Ramos (cell line): ENCODE measurements around the gene CCDC148.
"Not testable (repeated sequence)": the region's sequence is repeated elsewhere in the genome, so short reads cannot be mapped to it uniquely, and the experiment has no call there.

Source experiments
- in situ Hi-C: fragments of 300-500 bp; cut with MboI; formaldehyde crosslinking; loops from one replicate; pipeline ENCODE4 v1.14.3; 2022; ENCODE audit warnings: low sequenced_read_pairs; ENCODE audit not compliant: unreplicated experiment

Gene CCDC148

GRCh38 chr2:158484892-158485556, 28.5 kb upstream of the CCDC148 start:
- in situ Hi-C loops: no loop called here

DNA sequence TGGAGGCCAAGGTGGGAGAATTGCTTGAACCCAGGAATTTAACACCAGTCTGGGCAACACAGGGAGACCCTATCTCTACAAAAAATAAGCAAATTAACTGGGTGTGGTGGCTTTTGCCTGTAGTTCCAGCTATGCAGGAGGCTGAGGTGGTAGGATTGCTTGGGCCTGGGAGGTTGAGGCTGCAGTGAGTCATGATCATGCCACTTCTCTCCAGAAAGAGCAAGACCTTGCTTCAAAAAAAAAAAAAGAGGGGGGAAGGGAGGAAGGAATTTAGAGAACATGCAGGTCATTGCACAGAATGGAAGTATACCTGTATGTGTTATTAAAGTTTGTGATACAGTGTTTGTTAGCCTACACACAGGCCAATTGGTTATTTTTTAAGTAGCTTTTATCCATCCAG, 26.0 kb upstream of the CCDC148 start:
- in situ Hi-C loops: no loop called here

DNA sequence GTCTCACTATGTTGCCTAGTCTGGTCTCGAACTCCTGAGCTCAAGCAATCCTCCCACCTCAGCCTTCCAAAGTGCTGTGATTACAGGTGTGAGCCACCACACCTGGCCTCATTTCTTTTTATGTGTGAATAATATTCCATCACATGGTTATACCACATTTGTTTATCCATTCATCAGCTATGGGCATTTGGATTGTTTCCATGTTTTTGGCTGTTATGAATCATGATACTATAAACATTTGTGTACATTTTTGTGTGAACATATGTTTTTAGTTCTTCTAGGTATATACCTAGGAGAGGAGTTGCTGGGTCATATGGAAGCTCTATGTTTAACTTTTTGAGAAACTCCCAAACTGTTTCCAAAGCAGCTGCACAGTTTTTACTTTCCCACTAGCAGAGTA, 24.6 kb upstream of the CCDC148 start:
- in situ Hi-C loops: no loop called here

DNA sequence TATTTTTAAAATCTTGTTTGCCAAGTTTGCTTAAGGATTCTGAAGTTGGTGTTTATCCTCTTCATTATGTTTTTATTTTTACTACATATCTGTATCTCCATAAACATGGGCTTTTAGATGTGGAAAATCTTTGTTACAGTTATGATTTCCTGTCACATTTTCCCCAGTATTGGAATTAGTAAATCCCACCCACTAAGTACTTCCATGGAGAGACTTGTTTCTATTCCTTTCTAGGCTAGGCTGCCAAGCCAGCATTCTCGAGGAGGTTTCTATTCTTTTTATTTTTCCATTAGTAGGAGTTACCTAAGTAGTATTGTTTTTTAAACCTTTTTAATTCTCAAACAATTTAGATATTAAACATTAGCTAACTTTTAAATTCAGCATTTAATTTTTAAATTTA, 22.3 kb upstream of the CCDC148 start:
- in situ Hi-C loops: no loop called here

DNA sequence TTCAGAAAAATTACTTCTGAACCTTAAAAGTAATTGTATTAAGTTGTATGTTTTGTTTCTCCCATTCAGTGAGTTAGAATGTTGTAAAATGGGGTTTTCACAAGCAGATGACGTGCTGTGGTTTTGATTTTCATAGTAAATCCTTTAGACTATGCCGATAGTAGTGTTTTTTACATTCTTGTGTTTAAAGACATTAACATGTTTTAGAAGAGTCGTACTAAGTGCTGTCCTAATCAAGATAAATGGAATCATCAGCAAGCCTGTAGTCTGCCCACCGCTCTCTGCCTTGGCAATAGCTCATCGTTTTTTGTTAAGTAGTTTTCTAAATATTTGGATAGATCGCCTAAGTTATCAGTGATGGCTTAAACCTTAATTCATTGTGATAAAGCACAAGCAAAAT, 21.7 kb upstream of the CCDC148 start:
- in situ Hi-C loops: no loop called here

- in situ Hi-C loops: no loop called here
Measured at GRCh38 chr2:158477202-158477601, 20.6 kb upstream of the CCDC148 start.

DNA sequence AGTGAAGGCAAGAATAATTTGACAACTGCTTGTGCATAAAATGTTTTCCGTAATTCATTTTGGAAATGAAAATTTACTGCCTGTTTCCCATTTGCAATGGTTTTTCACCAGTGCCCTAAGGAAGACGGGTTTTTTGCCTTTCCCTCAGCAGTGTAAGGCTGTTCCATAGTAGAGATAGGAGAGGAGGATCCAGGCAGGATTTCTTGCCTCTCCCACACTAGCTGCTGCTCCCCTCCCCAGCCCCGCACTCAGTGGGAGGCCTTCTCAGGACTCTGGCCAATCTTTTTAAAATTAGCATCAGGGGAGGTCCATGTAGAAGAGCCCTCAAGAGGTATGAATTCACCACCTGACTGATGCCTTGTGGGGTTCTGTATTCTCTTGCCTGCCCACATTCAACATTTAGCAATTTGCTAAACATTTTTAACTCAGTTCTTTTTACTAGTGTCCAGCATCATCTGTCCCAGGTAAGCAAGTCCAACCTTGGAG, 18.0 kb upstream of the CCDC148 start:
- in situ Hi-C loops: not testable (repeated sequence)

GRCh38 chr2:158473719-158474392, 17.3 kb upstream of the CCDC148 start:
- in situ Hi-C loops: no loop called here

DNA sequence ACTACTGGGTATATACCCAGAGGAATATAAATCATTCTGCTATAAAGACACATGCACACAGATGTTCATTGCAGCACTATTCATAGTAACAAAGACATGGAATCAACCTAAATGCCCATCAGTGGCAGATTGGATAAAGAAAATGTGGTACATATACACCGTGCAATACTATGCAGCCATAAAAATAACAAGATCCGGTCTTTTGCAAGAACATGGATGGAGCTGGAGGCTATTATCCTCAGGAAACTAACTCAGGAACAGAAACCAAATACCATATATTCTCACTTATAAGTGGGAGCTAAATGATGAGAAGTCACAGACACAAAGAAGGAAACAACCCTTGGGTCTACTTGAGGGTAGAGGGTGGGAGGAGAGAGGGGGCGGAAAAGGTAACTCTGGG, 16.7 kb upstream of the CCDC148 start:
- in situ Hi-C loops: not testable (repeated sequence)

DNA sequence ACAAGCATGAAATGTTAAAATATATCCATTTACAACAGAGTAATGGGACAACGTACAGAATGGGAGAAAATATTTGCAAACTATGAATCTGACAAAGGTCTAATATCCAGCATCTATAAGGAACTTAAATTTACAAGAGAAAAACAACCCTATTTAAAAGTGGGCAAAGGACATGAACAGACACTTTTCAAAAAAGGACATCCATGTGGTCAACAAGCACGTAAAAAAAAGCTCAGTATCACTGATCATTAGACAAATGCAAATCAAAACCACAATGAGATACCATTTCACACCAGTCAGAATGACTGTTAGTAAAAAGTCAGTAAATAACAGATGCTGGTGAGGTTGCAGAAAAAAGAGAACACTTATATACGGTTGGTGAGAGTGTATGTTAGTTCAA, 16.3 kb upstream of the CCDC148 start:
- in situ Hi-C loops: not testable (repeated sequence)

DNA sequence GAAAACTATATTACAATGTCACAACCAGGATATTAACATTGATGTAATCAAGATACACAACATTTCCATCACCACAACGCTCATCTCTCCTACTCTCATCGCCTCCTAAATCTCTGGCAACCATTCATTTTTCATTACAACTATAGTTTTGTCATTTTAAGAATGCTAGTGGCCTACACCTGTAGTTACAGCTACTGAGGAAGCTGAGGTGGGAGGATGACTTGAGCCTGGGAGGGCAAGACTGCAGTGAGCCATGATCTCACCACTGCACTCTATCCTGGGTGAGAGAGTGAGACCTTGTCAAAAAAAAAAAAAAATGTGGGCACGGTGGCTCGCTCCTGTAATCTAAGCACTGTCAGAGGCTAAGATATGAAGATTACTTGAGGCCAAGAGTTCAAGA, 10.7 kb upstream of the CCDC148 start:
- in situ Hi-C loops: no loop called here

DNA sequence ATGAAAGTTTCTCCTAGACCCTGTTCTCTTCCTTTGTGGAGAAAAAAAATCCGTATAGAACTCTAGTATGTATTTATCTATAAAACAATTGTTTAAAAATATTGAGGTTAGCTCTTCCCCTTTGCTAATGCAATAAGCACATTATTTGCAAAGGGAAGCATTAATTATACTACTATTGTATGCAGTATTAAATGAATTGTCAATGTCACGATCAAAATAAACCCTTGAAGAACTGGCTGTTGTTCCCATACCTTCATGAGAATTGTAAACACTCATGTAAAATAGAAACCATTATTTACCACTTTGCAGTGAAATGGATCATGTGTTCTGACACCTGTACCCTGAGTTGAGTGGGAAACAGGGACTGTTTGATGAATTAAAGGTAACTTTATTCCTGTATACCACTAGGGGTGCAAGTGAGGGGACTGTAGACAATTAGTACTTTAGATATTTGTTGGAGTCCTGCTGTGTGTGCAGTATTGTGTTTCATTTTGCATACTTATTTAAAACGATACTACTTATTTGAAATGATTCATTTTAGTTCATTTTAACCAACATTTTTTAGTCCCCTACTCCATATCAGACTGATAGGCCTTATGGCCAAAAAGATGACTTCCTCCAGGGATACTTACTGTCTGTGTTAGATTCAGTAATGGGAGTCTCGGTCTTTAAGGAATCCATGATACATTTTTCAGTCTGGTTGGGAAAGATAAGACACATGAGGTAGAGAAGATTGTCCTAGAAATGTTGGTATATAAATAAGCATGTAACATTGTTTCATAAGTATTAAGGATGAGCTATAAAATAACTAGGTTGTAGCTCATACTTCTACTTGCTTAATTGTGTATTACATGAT, 8.1 kb upstream of the CCDC148 start:
- in situ Hi-C loops: no loop called here

DNA sequence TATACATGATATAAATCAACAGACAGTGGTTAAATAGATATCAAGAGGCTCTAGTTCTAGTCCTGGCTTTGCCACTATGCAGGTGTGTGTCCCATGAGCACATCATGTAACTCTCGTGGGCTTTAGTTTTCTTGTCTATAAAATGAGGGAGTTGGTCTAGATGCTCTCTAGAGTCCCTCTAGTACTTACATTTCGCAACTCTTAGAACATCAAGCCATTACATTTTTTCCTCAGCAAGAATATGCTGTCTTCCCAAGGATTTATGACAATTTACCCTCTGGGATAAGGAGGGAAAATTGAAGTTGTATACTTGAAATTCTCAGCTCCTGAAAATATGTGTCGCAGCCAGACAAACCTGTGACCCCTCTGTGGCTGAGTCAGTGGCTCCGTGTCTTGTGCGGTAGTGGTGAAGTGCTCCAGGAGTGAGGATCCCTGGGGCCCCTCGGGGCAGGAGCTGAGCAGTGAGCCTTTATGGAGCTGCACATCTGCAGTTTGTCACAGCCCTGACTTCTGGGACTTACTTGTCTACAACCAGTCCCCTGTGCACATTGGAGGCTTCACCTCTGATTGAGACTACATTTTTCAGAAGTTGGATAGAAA, 7.0 kb upstream of the CCDC148 start:
- in situ Hi-C loops: no loop called here

GRCh38 chr2:158460632-158461297, 4.2 kb upstream of the CCDC148 start:
- in situ Hi-C loops: no loop called here

DNA sequence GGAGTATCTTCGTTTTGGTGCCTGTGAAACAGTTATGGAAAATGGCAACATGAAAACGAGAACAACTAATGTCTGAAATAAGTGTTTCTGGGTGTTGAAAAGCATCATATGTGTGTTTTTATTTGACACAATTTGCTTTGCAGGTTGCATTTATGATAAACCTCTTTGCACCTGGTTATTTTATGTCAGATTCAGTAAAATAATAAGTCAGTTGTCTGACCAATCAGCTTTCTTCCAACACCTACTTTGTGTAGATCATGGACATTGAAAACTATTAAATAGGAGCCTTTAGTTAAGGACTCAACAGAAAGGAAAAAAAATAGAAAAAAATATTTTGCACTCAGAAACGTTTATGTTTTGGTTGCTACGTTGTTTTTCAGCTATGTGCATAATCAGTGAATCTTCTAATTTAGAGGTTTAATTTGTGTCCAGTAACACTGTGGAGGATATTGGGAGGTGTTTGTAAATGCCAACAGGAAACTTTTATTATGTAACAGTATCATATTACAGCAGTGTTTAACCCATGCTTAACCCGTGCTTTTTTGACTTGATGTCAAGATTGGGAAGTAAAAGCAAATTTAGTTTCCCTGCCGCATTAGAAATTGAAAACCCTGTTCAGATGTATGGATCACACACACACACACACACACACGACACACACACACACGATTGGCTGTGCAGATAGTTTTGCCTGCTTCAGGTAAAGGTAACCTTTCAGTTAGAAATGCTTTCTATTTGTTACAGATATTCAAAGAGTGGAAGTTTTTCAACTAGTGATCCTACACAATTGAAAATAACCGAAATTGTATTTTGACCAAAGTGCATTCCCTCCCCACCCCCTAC, 2.8 kb upstream of the CCDC148 start:
- in situ Hi-C loops: no loop called here

- in situ Hi-C loops: no loop called here
Measured at GRCh38 chr2:158458617-158458920, 2.0 kb upstream of the CCDC148 start.

- in situ Hi-C loops: no loop called here
Measured at GRCh38 chr2:158457826-158458616, 1.5 kb upstream of the CCDC148 start.

GRCh38 chr2:158457092-158457825, 706 bp upstream of the CCDC148 start:
- in situ Hi-C loops: no loop called here
